Kidney epithelial cell (primary cell): Measurements from ENCODE around the gene MAP3K4. TPM values are rescaled to one million over a fixed set of nuclear protein-coding genes. Genes with fewer than 3 reads are reported as not detected.

Experiments used
- DNase-seq: peaks from one replicate; pipeline ENCODE4 v3.0.0-alpha.2; 2010; ENCODE audit warnings: low read depth
- H3K27me3 ChIP-seq: 2 replicates; pipeline ENCODE4 v1.6.0; 2011; ENCODE audit warnings: low read length; ENCODE audit not compliant: control insufficient read depth, insufficient read depth
- H3K36me3 ChIP-seq: 2 replicates; pipeline ENCODE4 v1.5.1; 2011; ENCODE audit warnings: low read length; ENCODE audit not compliant: control insufficient read depth, insufficient read depth
- H3K4me3 ChIP-seq: 2 replicates; pipeline ENCODE4 v1.5.1; 2011; ENCODE audit warnings: low read depth, mild to moderate bottlenecking, control low read depth, low read length
- CTCF ChIP-seq: IDR thresholded peaks from 2 replicates; pipeline ENCODE4 v1.5.1; 2011; ENCODE audit warnings: mild to moderate bottlenecking, moderate library complexity, low read length, control low read depth, inconsistent platforms; ENCODE audit not compliant: insufficient read depth, poor library complexity, severe bottlenecking
- total RNA-seq: library from RNA; depleted of rRNA; stranded (reverse); fragments of >200 nt; gene quantifications from 2 replicates; pipeline ENCODE4 v1.2.3, GENCODE V29; 2015

The MAP3K4 gene
- total RNA-seq, 1 donor from 2014 or later = 22.5 TPM

GRCh38 chr6:161132384-161132783 lies 140.8 kb downstream of the MAP3K4 start:
- TF ChIP-seq CTCF = no peak
- Histone ChIP-seq H3K27me3 (no peaks in the 10 kb centered on the region), H3K4me3 (no peak overlapping the region), H3K36me3 (no peaks in the 10 kb centered on the region)
- DNase-seq = no peak

- Histone ChIP-seq H3K36me3 (peaks cover under 1% of the 10 kb centered on the region), H3K4me3 (no peak overlapping the region), H3K27me3 (no peaks in the 10 kb centered on the region)
- no peak for TF ChIP-seq CTCF
- DNase-seq = no peak
These were observed 142.4 kb downstream of the MAP3K4 start for GRCh38 chr6:161133963-161134362.

- TF ChIP-seq CTCF = no peak
These were observed 143.2 kb downstream of the MAP3K4 start for GRCh38 chr6:161134550-161135298.

GRCh38 chr6:161135695-161136591 lies 144.4 kb downstream of the MAP3K4 start:
- no peak for TF ChIP-seq CTCF
- Histone ChIP-seq H3K36me3 (peaks cover 2% of the 10 kb centered on the region), H3K27me3 (no peaks in the 10 kb centered on the region), H3K4me3 (no peak overlapping the region)
- DNase-seq = no peak

More at GRCh38 chr6:161134550-161135298, 143.2 kb downstream of the MAP3K4 start:
- Histone ChIP-seq H3K27me3 (no peaks in the 10 kb centered on the region), H3K4me3 (no peak overlapping the region), H3K36me3 (peaks cover 2% of the 10 kb centered on the region)
- no peak for DNase-seq

GRCh38 chr6:161136655-161137054 lies 145.1 kb downstream of the MAP3K4 start:
- no peak for DNase-seq
- H3K36me3 ChIP-seq = peaks cover 2% of the 10 kb centered on the region
- H3K27me3 ChIP-seq = no peaks in the 10 kb centered on the region
- H3K4me3 ChIP-seq = no peak overlapping the region
- no peak for TF ChIP-seq CTCF
